HEK293T (cell line): Measurements from ENCODE around the gene CTNNB1.

Source experiments
- CTCF ChIA-PET: fragments of 350-600 bp; formaldehyde crosslinking; extraction: SDS; loops from one replicate; lab custom pipeline; 2021; ENCODE audit warnings: antibody characterized with exemption, inconsistent platforms; lab: Yijun Ruan, JAX
- POLR2A ChIA-PET: fragments of 350-600 bp; formaldehyde crosslinking; extraction: SDS; loops from one replicate; lab custom pipeline; 2020; ENCODE audit warnings: antibody characterized with exemption, inconsistent platforms; lab: Yijun Ruan, JAX
- DNase-seq: peaks from one replicate; pipeline ENCODE4 v3.0.0; 2012; ENCODE audit warnings: mixed read lengths; ENCODE audit errors: extremely low spot score
- ARNT ChIP-seq: fragments of 450-650 bp; IDR thresholded peaks from 2 replicates; pipeline ENCODE4 v1.6.1; 2017; ENCODE audit warnings: mild to moderate bottlenecking
- BHLHE40 ChIP-seq: fragments of 450-650 bp; IDR thresholded peaks from 2 replicates; pipeline ENCODE4 v1.6.1; 2016; ENCODE audit warnings: mild to moderate bottlenecking, moderate library complexity, borderline replicate concordance
- CTBP1 ChIP-seq: fragments of 450-650 bp; IDR thresholded peaks from 2 replicates; pipeline ENCODE4 v1.6.1; 2016; ENCODE audit warnings: borderline replicate concordance
- ELF4 ChIP-seq: fragments of 450-650 bp; IDR thresholded peaks from 2 replicates; pipeline ENCODE4 v1.6.1; 2017; ENCODE audit warnings: antibody characterized with exemption
- FOXA1 ChIP-seq: fragments of 450-650 bp; IDR thresholded peaks from 2 replicates; pipeline ENCODE4 v1.6.1; 2016; ENCODE audit warnings: mild to moderate bottlenecking
- FOXK2 ChIP-seq: fragments of 450-650 bp; IDR thresholded peaks from 2 replicates; pipeline ENCODE4 v1.6.1; 2016; ENCODE audit warnings: mild to moderate bottlenecking
- FOXM1 ChIP-seq: fragments of 450-650 bp; IDR thresholded peaks from 2 replicates; pipeline ENCODE4 v1.6.1; 2017; ENCODE audit warnings: mild to moderate bottlenecking, borderline replicate concordance
- HDGF ChIP-seq: fragments of 450-650 bp; IDR thresholded peaks from 2 replicates; pipeline ENCODE4 v1.6.1; 2017; ENCODE audit warnings: antibody characterized with exemption, borderline replicate concordance
- L3MBTL2 ChIP-seq: fragments of 450-650 bp; conservative IDR thresholded peaks from 2 replicates; pipeline ENCODE4 v1.6.1; 2016; ENCODE audit warnings: mild to moderate bottlenecking
- LEF1 ChIP-seq: fragments of 450-650 bp; IDR thresholded peaks from 2 replicates; pipeline ENCODE4 v1.6.1; 2017; ENCODE audit warnings: mild to moderate bottlenecking, borderline replicate concordance
- NFRKB ChIP-seq: fragments of 450-650 bp; IDR thresholded peaks from 2 replicates; pipeline ENCODE4 v1.6.1; 2016; ENCODE audit warnings: mild to moderate bottlenecking, moderate library complexity
- PKNOX1 ChIP-seq: fragments of 450-650 bp; IDR thresholded peaks from 2 replicates; pipeline ENCODE4 v1.6.1; 2016
- SP1 ChIP-seq: fragments of 450-650 bp; IDR thresholded peaks from 2 replicates; pipeline ENCODE4 v1.6.1; 2017
- SUZ12 ChIP-seq: fragments of 450-650 bp; IDR thresholded peaks from 2 replicates; pipeline ENCODE4 v1.6.1; 2016; ENCODE audit warnings: mild to moderate bottlenecking
- TARDBP ChIP-seq: fragments of 450-650 bp; IDR thresholded peaks from 2 replicates; pipeline ENCODE4 v1.6.1; 2016
- ZNF384 ChIP-seq: fragments of 450-650 bp; IDR thresholded peaks from 2 replicates; pipeline ENCODE4 v1.6.1; 2016

CTNNB1 gene

GRCh38 chr3:41213588-41213987, 14.3 kb downstream of the CTNNB1 start:
- no peak for DNase-seq
- ChIA-PET POLR2A (interaction anchor here (4.1 kb wide), 1 partner anchor 14 kb away, joined by 28 read pairs; the partner anchor contains the start of gene CTNNB1), CTCF (interaction anchor here (1.2 kb wide), 1 partner anchor 629 kb away, joined by 3 read pairs; no protein-coding TSS in a partner anchor)
- TF ChIP-seq FOXK2 (no peak), ARNT (no peak), NFRKB (no peak), L3MBTL2 (no peak), TARDBP (no peak), PKNOX1 (no peak), ZNF384 (no peak), FOXA1 (no peak), FOXM1 (no peak), LEF1 (no peak), CTBP1 (no peak), HDGF (no peak)

- ChIA-PET CTCF (no interaction called here), POLR2A (no interaction called here)
- TF ChIP-seq FOXK2 (no peak), FOXA1 (no peak), CTBP1 (no peak), LEF1 (no peak), HDGF (no peak), NFRKB (no peak), ZNF384 (no peak), PKNOX1 (no peak)
- DNase-seq = no peak
These were observed 17.1 kb downstream of the CTNNB1 start for GRCh38 chr3:41216422-41216821.

GRCh38 chr3:41216993-41217392, 17.7 kb downstream of the CTNNB1 start:
- no peak for TF ChIP-seq TARDBP
- no peak for TF ChIP-seq L3MBTL2
- TF ChIP-seq FOXA1 = no peak
- TF ChIP-seq HDGF = no peak
- TF ChIP-seq ARNT = no peak
- no peak for TF ChIP-seq CTBP1
- TF ChIP-seq PKNOX1 = no peak
- TF ChIP-seq ELF4 = no peak
- no peak for DNase-seq
- ChIA-PET CTCF (no interaction called here), POLR2A (no interaction called here)

- TF ChIP-seq ARNT = no peak
- no peak for TF ChIP-seq SUZ12
- no peak for TF ChIP-seq LEF1
- TF ChIP-seq CTBP1 = no peak
- TF ChIP-seq SP1 = no peak
- no peak for TF ChIP-seq ZNF384
- TF ChIP-seq HDGF = no peak
- no peak for TF ChIP-seq FOXA1
- no peak for DNase-seq
- POLR2A ChIA-PET = interaction anchor here (0.9 kb wide), 1 partner anchor 20 kb away, joined by 3 read pairs; the partner anchor contains the start of gene CTNNB1
- CTCF ChIA-PET = interaction anchor here (0.6 kb wide), 1 partner anchor 910 kb away, joined by 3 read pairs; no protein-coding TSS in a partner anchor
These were observed 20.1 kb downstream of the CTNNB1 start for GRCh38 chr3:41219424-41219823.

- ChIA-PET CTCF (interaction anchor here (0.6 kb wide), 1 partner anchor 10 kb away, joined by 8 read pairs; no protein-coding TSS in a partner anchor), POLR2A (no interaction called here)
- no peak for DNase-seq
- TF ChIP-seq FOXM1 (no peak), FOXK2 (no peak), TARDBP (no peak), BHLHE40 (no peak), SUZ12 (no peak), CTBP1 (no peak), ARNT (no peak), PKNOX1 (no peak), FOXA1 (no peak), ZNF384 (no peak), SP1 (no peak), LEF1 (no peak), L3MBTL2 (no peak), HDGF (no peak), NFRKB (no peak), ELF4 (no peak)
These were observed 21.8 kb downstream of the CTNNB1 start for GRCh38 chr3:41220906-41221677.
